ENCODE results near the gene ZNF26.
"Not testable (repeated sequence)": the region's sequence is repeated elsewhere in the genome, so short reads cannot be mapped to it uniquely, and the experiment has no call there.

ZNF26 gene

DNA sequence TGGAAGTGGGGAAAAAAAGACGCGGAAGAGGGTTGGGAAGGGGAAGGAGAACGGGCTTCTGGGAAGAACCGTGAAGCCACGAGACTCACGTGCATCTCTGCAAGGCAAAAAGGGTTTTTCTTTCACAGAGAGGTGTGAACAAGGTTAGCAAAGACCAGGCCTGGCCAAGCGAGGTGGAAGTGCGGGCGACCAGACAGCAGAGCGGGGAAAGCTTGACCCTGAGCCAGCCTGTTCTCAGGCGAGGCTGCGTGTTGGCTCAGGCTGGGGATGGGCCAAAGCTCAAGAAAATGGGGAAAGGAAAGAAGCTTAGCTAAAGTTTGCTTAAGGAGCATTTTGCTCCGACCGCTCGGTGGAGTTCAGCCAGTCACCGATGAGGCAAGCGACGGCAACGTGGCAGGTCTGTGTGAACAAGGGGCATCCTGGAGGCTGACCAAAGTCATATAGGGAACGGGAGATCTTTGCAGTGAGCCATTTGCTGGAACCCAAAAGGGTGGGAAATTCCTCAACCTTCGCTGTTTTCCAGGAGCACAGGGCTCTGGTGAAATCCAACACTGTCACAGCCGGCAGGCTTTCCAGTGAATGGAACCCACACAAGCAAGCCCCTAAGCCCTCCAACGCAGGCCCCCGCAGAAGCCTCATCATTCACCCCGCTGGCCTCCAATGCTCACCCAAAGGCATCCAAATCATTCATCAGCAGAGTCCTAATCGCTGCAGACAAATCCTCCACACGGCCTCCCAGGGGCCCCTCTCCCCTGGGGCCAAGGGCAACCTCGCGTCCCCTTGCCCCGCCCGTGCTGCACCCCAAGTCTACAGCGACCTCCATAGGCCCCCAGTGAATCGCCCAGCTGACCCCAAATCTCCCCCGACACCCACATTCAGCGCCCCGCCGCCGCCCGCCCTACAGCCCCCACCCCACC is 30.8 kb upstream of the ZNF26 start:
- no peak for TF ChIP-seq ESRRG (CRISPR knock-in tag; IDR thresholded peaks at IDR 0.05)
- TF ChIP-seq SNAI2 (CRISPR knock-in tag; IDR thresholded peaks at IDR 0.05): no peak
- TF ChIP-seq ZNF70 (CRISPR knock-in tag; IDR thresholded peaks at IDR 0.05): no peak
- no peak for TF ChIP-seq CREB5 (CRISPR knock-in tag; IDR thresholded peaks at IDR 0.05; ENCODE audit: low read depth)
- no peak for TF ChIP-seq ZC3H10 (CRISPR knock-in tag; IDR thresholded peaks at IDR 0.05)
- no peak for TF ChIP-seq ZFP30 (CRISPR knock-in tag; IDR thresholded peaks at IDR 0.05)
- no peak for TF ChIP-seq ZNF565 (CRISPR knock-in tag; conservative IDR thresholded peaks at IDR 0.05; ENCODE audit: low read depth)
- no peak for TF ChIP-seq PATZ1 (CRISPR knock-in tag; IDR thresholded peaks at IDR 0.05; ENCODE audit: borderline replicate concordance)
- no peak for TF ChIP-seq RARB (CRISPR knock-in tag; IDR thresholded peaks at IDR 0.05)
- TF ChIP-seq ZFP3 (CRISPR knock-in tag; IDR thresholded peaks at IDR 0.05): no peak
- no peak for TF ChIP-seq CSDC2 (CRISPR knock-in tag; IDR thresholded peaks at IDR 0.05)
- TF ChIP-seq ARNTL (CRISPR knock-in tag; IDR thresholded peaks at IDR 0.05; ENCODE audit: borderline replicate concordance, low read depth): no peak
- peak; percentile 53 for ATAC-seq

GRCh38 chr12:132956011-132956788 is 30.0 kb upstream of the ZNF26 start, which contains the start of gene ZNF605:
ZNF605 (minus strand) TSS chr12:132956306; CDS start chr12:132945635, 10,671 bp downstream.
- no peak for TF ChIP-seq TOX (CRISPR knock-in tag; IDR thresholded peaks at IDR 0.05; ENCODE audit: borderline replicate concordance)
- TF ChIP-seq ISL1 (CRISPR knock-in tag; IDR thresholded peaks at IDR 0.05): no peak
- 0 out of 2 replicates have a peak, but pooled peaks have one; percentile 27 for TF ChIP-seq SNAI2 (CRISPR knock-in tag; IDR thresholded peaks at IDR 0.05)
- 0 out of 2 replicates have a peak, but pooled peaks have one; percentile 39 for TF ChIP-seq TSHZ2 (CRISPR knock-in tag; IDR thresholded peaks at IDR 0.05)

DNA sequence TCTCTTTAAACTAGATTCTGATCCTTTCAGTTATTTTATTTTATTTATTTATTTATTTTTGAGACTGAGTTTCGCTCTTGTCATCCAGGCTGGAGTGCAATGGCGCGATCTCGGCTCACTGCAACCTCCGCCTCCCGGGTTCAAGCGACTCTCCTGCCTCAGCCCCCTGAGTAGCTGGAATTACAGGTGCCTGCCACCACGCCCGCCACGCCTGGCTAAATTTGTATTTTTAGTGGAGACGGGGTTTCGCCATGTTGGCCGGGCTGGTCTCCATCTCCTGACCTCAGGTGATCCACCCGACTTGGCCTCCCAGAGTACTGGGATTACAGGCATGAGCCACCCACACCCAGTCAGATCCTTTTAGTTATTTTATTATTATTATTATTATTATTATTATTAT is 24.4 kb upstream of the ZNF26 start:
- not testable (repeated sequence) for ATAC-seq

More at GRCh38 chr12:132956011-132956788, 30.0 kb upstream of the ZNF26 start, which contains the start of gene ZNF605:
- ATAC-seq: peak; percentile 96

DNA sequence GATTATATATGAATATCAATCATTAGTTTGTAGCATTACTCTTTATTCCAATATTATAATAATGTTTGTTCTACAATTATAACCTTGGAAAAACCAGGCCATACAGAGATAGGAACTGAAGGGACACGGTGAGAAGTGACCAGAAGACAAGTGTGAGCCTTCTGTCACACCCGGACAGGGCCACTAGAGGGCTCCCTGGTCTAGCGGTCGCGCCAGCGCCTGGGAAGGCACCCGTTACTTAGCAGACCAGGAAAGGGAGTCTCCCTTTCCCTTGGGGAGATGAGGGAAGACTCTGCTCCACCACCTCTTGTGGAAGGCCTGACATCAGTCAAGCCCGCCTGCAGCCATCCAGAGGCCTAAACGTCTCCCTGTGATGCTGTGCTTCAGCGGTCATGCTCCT is 22.2 kb upstream of the ZNF26 start:
- not testable (repeated sequence) for ATAC-seq

DNA sequence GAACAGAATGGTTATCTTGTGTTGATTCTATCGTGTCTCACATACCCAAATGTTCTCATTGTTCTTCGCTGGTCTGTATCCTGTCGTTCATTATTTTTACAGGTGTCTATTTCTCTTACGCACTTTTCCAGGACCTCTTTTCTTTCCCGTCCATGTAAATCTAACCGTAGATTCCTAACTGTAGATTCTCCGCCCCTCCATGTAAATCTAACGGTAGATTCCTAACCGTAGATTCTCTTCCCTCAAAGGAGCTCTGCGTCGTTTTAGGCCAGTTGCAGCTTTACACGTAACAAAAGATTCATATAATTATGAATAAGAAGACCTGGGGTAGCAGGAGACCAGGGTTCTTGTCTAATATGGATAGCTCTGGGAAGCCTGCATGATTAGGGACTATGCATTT is 20.4 kb upstream of the ZNF26 start:
- ATAC-seq: no peak
- no peak for TF ChIP-seq ISL1 (CRISPR knock-in tag; IDR thresholded peaks at IDR 0.05)
- TF ChIP-seq RARB (CRISPR knock-in tag; IDR thresholded peaks at IDR 0.05): no peak
- no peak for TF ChIP-seq ZNF565 (CRISPR knock-in tag; conservative IDR thresholded peaks at IDR 0.05; ENCODE audit: low read depth)
- no peak for TF ChIP-seq TOX (CRISPR knock-in tag; IDR thresholded peaks at IDR 0.05; ENCODE audit: borderline replicate concordance)
- no peak for TF ChIP-seq PPARA (CRISPR knock-in tag; IDR thresholded peaks at IDR 0.05; ENCODE audit: borderline replicate concordance)
- TF ChIP-seq SNAI2 (CRISPR knock-in tag; IDR thresholded peaks at IDR 0.05): no peak
- TF ChIP-seq TSHZ2 (CRISPR knock-in tag; IDR thresholded peaks at IDR 0.05): no peak
- no peak for TF ChIP-seq CSDC2 (CRISPR knock-in tag; IDR thresholded peaks at IDR 0.05)
- no peak for TF ChIP-seq ZC3H10 (CRISPR knock-in tag; IDR thresholded peaks at IDR 0.05)
- no peak for TF ChIP-seq ESRRG (CRISPR knock-in tag; IDR thresholded peaks at IDR 0.05)
- no peak for TF ChIP-seq BACH2 (CRISPR knock-in tag; IDR thresholded peaks at IDR 0.05; ENCODE audit: borderline replicate concordance)
- no peak for TF ChIP-seq PATZ1 (CRISPR knock-in tag; IDR thresholded peaks at IDR 0.05; ENCODE audit: borderline replicate concordance)
- TF ChIP-seq, protein P1, sequence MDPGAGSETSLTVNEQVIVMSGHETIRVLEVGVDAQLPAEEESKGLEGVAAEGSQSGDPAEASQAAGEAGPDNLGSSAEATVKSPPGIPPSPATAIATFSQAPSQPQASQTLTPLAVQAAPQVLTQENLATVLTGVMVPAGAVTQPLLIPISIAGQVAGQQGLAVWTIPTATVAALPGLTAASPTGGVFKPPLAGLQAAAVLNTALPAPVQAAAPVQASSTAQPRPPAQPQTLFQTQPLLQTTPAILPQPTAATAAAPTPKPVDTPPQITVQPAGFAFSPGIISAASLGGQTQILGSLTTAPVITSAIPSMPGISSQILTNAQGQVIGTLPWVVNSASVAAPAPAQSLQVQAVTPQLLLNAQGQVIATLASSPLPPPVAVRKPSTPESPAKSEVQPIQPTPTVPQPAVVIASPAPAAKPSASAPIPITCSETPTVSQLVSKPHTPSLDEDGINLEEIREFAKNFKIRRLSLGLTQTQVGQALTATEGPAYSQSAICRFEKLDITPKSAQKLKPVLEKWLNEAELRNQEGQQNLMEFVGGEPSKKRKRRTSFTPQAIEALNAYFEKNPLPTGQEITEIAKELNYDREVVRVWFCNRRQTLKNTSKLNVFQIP (CRISPR knock-in tag; IDR thresholded peaks at IDR 0.05; ENCODE audit: borderline replicate concordance, low read depth): no peak

Data from SK-N-SH treated with all-trans-retinoic acid at 6 μM for 48 hours (cell line).